Colon (tissue), 2 donors: ENCODE measurements around the gene TMEM145.

Source experiments
- FAIRE-seq: peaks from 2 replicates; lab custom pipeline; 2012; peaks lifted over from hg19 to GRCh38; lab: Jason Lieb, UNC
- donor health status: control.
- donor health status: control.

Gene TMEM145

GRCh38 chr19:42290136-42290522, 23.0 kb upstream of the TMEM145 start:
- FAIRE-seq, result no peak

DNA sequence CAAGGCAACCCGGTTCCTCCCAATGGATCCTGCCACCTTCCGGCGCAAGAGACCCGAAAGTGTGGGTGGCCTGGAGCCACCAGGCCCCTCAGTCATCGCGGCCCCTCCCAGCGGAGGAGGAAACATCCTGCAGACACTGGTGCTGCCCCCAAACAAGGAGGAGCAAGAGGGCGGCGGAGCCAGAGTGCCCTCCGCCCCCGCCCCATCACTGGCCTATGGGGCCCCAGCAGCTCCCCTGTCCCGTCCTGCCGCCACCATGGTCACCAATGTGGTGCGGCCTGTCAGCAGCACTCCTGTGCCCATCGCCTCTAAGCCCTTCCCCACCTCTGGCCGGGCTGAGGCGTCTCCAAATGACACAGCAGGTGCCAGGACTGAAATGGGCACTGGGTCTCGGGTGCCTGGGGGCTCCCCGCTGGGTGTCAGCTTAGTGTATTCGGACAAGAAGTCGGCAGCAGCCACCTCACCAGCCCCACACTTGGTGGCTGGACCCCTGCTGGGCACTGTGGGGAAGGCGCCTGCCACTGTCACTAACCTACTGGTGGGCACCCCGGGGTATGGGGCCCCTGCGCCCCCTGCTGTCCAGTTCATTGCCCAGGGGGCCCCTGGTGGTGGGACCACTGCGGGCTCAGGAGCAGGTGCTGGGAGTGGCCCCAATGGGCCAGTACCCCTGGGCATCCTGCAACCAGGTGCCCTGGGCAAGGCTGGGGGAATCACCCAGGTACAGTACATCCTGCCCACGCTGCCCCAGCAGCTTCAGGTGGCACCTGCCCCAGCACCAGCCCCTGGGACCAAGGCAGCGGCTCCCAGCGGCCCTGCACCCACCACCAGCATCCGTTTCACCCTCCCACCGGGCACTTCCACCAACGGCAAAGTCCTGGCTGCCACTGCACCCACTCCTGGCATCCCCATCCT, 22.3 kb upstream of the TMEM145 start:
- no peak for FAIRE-seq

- FAIRE-seq, result no peak
Measured at GRCh38 chr19:42291435-42291810, 21.7 kb upstream of the TMEM145 start.

GRCh38 chr19:42292042-42292960, 20.8 kb upstream of the TMEM145 start:
- no peak for FAIRE-seq

GRCh38 chr19:42292963-42293362, 20.1 kb upstream of the TMEM145 start:
- FAIRE-seq, result no peak

- FAIRE-seq, result no peak
Measured at GRCh38 chr19:42293540-42293939, 19.6 kb upstream of the TMEM145 start.

DNA sequence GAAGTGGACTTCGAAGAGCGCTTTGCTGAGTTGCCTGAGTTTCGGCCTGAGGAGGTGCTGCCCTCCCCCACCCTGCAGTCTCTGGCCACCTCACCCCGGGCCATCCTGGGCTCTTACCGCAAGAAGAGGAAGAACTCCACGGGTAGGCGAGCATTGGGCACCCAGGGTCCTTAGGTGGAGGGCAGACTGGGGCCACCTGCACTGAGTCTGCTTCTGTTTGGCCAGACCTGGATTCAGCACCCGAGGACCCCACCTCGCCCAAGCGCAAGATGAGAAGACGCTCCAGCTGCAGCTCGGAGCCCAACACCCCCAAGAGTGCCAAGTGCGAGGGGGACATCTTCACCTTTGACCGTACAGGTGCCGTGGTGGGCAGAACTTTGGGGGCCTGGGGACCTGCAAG, 19.2 kb upstream of the TMEM145 start:
- no peak for FAIRE-seq

GRCh38 chr19:42294471-42295137, 18.5 kb upstream of the TMEM145 start:
- FAIRE-seq, result no peak

GRCh38 chr19:42295342-42295741, 17.8 kb upstream of the TMEM145 start:
- no peak for FAIRE-seq

- no peak for FAIRE-seq
Measured at GRCh38 chr19:42295831-42296525, 17.1 kb upstream of the TMEM145 start.

DNA sequence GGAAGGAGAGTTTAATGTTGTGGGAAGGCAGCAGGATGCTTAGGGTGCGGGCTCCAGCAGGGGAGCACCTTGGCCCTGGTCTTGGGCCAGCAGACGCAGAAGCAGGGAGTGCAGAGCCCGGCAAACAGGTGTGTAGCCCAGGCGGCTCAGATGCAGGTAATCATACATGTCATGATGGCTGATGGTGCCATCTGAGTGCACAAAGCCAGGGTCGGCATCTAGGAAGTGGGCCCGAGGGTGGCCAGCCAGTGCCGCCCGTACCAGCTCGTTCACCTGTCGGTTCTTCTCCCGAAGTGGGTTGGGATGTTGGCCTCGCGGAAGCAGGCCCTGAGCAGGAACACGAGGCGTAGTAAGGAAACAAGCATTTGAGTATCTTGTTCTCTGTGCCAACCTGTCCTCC, 16.1 kb upstream of the TMEM145 start:
- no peak for FAIRE-seq

- FAIRE-seq, result no peak
Measured at GRCh38 chr19:42301646-42302203, 11.4 kb upstream of the TMEM145 start, which contains the start of gene PRR19. PRR19 (plus strand) TSS chr19:42302132; CDS start chr19:42309585, 7,453 bp downstream.

DNA sequence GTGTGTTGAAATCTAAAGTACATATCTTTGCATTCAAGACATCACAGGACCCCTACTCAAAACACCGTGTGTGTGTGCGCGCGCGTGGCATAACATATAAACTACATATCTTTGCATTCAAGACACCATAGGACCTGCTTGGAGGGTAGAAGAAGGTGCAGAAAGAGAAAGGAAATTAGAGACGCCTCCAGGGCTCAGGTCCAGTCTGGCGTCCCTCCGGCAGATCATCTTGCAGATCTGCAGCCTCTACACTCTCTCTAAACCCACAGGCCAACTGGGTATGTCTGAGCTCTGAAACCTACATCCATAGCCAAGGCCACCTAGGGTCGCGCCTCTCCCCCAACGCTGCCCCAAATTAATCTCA, 10.0 kb upstream of the TMEM145 start:
- FAIRE-seq, result no peak

DNA sequence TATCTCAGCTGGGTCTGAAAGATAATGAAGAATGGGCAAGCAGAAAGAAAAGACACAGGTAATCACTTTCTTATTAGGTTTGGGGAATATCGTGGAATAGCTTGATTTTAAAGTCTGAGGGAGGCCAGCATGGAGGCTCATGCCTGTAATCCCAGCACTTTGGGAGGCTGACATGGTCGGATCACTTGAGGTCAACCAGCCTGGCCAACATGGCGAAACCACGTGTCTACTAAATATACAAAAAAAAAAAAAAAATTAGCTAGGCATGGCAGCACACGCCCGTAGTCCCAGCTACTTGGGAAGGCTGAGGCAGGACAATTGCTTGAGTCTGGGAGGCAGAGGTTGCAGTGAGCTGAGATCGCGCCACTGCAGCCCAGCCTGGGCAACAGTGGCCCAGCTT, 9.2 kb upstream of the TMEM145 start:
- FAIRE-seq, result no peak

GRCh38 chr19:42306646-42307045, 6.5 kb upstream of the TMEM145 start:
- no peak for FAIRE-seq

DNA sequence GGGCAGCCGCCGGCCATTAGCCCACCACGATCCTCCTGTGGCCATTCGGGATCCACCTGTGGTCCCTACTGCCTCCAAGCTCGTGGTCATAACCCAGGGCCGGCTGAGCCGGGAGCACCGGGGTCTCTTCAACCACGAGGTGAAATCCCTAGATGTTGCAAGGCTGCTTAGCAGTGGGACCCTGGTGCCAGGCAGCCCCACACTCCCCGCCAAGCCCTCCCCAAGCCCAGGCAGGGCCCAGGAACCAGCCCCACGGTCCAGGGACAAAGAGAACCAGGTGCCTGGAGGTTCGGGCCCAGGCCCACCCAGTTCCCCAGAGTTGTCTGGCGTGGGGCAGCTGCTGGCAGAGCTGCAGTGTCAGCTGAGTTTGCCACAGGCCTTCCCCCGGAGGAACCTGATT, 3.4 kb upstream of the TMEM145 start:
- no peak for FAIRE-seq

- no peak for FAIRE-seq
Measured at GRCh38 chr19:42311657-42312056, 1.5 kb upstream of the TMEM145 start.

- no peak for FAIRE-seq
Measured at GRCh38 chr19:42312370-42312769, 739 bp upstream of the TMEM145 start.

GRCh38 chr19:42313840-42314755, 989 bp downstream of the TMEM145 start:
- FAIRE-seq, result no peak

- no peak for FAIRE-seq
Measured at GRCh38 chr19:42315024-42315423, 1.9 kb downstream of the TMEM145 start.
